HG03175 (cell line): ENCODE data around the gene MRTFB.
A peak's percentile ranks its signal among the peaks of the same experiment; 100 is the strongest.

Source experiments
- ATAC-seq: cut with Tn5 transposase; IDR thresholded peaks from one replicate; pipeline ENCODE4 v1.9.1; 2021; ENCODE audit warnings: mild to moderate bottlenecking, moderate library complexity; ENCODE audit not compliant: unreplicated experiment

MRTFB gene

DNA sequence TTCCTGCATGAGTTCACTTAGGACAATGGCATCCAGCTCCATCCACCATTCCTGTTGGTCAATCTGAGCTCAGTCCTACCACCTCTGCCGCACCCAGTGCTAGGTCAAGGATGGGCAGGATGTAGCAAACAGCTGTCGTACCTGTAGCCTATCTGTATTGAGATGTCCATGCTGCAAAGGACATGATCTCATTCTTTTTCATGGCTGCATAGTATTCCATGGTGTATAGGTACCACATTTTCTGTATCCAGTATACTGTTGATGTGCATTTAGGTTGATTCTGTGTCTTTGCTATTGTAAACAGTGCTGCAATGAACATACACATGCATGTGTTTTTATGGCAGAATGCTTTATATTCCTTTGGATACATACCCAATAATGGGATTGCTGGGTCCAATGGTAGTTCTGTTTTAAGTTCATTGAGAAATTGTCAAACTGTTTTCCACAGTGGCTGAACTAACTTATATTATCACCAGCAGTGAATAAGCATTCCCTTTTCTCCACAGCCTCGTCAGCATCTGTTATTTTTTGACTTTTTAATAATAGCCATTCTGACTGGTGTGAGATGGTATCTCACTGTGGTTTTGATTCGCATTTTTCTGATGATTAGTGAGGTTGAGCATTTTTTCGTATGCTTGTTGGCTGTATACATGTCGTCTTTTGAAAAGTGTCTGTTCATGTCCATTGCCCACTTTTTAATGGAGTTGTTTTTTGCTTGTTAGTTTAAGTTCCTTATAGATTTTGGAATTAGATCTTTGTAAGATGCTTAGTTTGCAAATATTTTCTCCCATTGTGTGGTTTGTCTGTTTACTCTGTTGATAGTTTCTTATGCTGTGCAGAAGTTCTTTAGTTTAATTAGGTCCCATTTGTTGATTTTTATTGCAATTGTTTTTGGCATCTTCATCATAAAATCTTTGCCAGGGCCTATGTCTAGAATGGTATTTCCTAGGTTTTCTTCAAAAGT, 7.2 kb upstream of the MRTFB start:
- ATAC-seq, result no peak

DNA sequence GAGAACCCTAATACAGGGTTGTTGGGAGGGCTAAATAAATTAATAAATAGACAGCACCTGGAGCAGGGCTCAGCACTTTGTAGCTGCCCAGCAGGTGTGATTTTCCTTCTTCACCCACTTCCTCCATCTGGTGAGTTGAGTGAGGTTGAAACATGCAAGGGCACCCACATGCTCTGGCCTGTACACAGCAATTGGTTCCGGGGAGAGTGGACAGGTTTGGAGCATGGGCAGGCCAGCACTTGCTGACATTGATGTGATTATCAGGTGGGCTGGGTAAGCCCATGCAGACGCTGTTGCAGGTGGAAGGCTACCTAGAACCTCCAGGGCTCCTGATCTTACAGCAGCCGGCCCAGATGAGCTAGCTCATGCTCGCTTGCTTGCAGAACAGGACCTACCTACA, 1.3 kb upstream of the MRTFB start:
- no peak for ATAC-seq

DNA sequence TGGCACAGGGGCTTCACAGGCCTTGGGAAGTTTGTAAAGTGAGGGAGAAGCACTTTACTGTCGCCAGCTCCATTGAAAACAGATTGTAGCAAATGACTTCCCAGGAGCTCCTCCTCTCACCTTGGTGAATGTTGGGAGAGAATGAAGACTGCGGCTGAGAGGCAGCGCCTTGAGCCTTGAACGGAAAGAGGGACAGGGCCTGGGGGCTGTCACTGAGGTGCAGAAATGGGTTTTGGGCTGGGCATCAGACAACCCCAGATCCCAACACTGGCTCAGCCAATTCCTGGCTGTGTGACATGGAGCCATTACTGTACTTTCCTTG, 603 bp upstream of the MRTFB start:
- peak; percentile 6 for ATAC-seq

DNA sequence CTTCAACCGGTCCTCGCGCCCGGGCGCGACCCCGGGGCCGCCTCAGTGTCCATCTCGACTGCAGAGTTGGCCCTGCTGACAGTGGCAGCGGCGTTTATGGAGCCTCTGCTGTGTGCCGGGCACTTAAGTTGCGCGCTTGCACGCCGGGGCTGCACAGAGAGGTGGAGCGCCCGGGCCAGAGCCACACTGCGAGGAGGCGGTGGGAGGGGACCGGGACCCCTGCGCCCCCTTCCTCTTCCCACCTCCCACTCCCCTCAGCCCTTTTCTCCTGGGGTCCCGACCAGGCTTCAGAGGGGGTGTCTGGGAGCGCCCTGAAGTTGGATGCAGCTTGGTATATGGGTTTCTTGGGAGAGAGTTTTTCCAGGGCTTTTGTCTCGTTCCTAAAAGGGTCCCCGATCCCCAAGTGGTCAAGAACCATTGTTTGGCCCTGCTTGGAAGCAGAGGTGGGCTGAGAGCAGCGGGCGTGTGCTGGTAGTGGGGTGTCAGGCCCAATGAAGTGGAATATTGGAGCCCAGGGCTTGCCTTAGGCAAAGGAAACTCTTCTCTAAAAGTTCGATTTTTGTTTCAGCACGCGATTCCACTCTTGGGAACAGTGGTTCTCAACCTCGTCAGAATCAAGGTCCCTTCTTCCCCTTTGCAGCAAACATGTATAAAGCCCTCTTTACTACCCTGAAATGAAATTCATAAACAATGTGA, 605 bp downstream of the MRTFB start:
- no peak for ATAC-seq

DNA sequence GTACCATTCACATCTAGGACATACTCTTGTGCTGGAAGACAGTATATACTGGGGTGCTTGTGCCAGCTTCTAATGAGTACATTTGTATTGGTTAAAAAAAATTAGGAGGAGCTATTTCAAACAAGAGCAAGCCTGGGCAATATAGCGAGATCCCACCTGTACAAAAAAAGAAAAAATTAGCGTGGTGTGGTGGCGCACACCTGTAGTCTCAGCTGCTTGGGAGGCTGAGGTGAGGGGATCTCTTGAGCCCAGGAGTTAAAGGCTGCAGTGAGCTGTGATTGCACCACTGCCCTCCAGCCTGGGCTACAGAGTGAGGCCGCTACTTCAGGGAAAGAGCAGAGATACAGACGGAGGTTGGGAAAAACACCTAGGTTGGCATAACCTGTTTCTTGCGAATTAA, 1.2 kb downstream of the MRTFB start:
- no peak for ATAC-seq

DNA sequence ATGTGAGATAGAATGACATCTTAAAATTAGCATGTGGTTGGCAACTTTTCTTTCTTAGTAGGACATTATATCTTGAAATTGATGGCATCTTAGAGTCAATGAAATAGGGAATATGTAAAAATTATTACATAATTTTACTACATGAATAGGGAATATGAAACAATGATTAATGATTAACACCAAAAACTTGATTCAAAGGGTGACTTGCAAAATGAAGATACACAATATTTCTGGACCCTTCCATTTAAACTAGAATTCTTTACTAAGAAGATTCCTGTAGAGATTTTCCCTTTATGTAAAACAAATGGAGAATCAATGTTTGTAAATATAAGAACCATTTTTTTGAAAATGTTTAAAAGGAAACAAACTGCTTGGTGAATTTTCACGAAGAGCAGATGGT, 3.4 kb downstream of the MRTFB start:
- no peak for ATAC-seq

DNA sequence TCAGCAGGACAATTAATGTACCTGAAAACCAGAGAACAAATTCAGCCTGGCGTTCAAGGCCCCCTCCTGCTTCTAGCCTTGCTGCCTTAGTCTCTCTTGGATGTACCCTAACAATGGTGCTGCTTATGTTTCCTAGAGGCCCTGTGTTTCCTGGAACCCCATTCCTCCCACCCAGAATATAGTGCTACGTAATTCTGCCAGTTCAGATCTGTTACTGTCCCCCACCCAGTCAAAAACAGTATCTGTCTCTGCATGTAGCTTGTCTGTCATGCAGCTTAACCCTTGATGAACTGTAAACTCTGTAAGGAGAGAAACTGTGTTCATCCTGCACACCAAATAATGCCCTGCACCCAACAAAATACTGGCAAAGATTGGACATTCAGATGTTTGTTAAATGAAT, 6.8 kb downstream of the MRTFB start:
- ATAC-seq, result no peak

DNA sequence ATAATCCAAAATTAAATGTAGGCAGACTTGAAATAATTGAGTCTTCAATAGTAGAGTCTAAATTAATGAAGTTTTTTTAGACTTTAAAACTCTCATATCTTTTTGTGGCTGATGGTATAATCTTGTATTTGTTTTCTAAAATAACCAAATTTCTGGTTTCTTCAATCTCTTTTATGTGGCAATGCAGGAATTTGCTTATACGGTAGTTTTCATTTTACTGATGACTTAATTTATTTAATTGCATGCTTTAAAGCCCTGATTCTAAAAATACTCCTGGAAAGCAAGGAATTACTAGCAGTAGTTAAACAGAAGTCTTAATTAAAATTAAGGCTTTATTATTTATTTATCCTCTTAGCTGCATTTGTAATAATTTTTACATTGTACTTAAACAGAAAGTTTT, 15.4 kb downstream of the MRTFB start:
- ATAC-seq, result no peak

DNA sequence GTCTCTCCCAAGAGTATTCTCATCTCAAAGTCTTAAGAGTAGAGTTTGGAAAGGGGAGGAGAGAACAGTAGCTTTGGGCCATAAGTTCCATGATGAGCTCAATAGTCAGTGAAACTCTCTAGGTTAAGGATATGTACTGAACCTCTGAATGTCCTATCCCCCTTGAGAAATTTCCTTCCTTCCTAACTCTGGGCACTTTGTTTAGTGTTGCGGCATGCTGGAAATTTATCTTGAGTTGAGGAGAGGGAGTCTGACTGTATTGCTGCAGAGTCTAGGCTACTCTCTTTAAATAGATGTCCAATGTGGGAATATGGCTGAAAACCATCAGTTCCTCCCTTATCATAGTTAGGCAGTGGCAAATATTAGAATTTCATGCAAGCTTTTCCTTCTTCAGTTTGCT, 16.1 kb downstream of the MRTFB start:
- ATAC-seq, result no peak

DNA sequence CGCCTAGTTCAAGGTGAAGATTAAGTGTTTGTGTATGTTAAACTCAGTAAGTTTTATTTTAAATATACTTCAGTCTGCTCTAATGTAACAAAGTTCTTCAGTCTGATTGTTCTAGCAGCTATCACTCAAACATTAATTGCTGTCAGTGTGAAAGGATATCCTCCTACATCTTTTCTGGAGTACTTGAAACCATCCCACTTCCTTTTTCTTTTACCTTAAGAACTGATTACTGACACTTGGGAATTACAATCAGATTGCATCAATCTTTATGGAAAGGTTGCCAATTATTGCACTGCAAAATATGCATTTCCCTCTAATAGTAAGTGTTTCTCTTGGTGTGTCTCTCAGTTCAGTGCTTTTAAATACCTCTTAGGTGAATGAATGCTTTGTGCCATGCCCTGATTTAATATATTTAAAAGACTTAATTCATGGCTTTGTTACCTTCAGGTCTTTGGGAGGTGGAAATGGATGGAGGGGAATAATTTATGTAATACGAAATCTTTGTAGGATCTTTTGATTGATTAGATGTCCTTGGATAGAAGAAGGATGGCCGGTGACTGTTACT, 16.6 kb downstream of the MRTFB start:
- ATAC-seq, result no peak

DNA sequence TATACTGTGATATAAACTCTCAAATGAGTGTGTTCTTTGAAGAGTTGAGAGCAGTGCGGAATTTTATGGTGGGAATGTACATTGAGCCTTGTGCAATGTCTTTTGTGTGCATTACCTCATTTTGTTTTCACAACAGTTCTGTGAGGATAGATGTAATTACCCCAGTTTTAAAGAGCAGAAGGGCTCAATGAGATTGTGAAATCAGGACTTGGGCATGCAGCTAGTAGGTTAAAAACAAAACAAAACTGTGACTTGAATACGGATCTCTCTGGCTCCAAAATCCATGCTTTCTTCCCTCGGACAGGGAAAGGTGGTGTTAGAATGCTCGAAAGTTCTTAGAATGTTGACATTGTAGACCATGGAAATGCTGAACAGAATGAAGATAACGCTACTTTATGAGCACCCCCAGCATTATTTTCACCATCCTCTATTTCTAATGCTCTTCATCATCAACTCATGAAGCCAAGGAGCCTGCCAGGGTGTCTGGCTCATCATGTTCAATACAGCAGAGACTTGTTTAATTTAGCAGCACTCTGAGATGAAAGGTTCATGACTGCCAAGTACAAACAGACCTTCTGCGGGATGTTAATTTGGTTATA, 17.1 kb downstream of the MRTFB start:
- no peak for ATAC-seq

DNA sequence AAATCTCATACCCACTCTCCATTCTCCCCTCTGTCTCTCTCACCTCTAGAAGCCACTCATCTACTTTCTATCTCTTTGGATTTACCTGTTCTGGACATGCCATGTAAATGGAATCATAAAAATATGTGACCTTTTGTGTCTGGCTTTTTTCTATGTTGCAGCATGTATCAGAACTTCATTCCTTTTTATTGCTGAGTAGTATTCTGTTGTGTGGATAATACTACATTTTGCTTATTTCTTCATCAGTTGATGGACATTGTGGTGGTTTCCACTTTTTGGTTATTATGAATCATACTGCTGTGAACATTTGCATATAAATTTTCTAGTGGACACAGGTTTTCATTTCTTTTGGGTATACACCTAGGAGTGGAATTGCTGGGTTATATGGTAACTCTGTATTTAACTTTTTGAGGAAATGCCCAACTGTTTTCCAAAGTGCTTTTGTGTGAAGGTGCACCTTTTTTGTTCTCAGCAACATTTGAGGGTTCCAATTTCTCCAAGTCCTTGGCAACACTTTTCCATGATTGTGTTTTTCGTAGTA, 18.2 kb downstream of the MRTFB start:
- ATAC-seq, result no peak

DNA sequence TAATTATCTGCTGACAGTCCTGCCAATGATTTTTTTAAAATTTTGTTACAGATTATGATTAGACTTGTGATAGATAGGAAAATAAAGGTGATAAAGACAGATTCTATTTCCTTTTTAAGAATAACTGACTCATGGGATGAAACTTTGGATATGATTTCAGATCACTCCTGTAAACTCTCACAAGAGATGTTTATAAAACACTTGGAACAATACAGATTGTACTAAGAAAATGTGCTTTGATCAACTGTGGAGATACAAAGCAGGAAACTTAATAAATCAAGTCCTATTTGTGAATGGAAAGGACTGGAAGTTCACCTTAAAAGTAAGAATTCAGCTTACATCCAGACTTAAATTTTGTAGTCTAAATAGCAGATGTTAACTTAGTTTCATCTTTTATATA, 21.4 kb downstream of the MRTFB start:
- no peak for ATAC-seq

DNA sequence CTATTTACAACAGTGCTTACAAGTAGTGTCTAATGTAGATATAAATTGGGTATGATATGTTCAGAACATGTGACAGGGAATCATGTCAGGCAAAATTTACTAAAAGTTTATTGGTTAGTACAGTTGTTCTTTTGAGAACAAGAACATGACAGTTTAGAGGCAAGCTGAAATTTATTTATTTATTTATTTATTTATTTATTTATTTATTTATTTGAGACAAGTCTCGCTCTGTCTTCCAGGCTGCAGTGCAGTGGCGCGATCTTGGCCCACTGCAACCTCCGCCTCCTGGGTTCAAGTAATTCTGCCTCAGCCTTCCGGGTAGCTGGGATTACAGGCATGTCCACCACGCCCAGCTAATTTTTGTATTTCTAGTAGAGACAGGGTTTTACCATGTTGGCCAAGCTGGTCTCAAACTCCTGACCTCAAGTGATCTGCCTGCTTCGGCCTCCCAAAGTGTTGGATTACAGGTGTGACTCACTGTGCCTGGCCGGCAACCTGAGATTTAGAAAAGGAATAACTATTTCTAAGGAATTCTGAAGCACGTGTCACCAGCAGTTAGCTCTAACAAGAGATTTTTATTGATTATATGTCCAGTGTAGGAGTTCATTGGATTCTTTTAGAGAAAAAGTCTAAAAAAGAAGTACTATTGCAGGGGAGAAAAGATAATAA, 24.9 kb downstream of the MRTFB start:
- ATAC-seq, result no peak

DNA sequence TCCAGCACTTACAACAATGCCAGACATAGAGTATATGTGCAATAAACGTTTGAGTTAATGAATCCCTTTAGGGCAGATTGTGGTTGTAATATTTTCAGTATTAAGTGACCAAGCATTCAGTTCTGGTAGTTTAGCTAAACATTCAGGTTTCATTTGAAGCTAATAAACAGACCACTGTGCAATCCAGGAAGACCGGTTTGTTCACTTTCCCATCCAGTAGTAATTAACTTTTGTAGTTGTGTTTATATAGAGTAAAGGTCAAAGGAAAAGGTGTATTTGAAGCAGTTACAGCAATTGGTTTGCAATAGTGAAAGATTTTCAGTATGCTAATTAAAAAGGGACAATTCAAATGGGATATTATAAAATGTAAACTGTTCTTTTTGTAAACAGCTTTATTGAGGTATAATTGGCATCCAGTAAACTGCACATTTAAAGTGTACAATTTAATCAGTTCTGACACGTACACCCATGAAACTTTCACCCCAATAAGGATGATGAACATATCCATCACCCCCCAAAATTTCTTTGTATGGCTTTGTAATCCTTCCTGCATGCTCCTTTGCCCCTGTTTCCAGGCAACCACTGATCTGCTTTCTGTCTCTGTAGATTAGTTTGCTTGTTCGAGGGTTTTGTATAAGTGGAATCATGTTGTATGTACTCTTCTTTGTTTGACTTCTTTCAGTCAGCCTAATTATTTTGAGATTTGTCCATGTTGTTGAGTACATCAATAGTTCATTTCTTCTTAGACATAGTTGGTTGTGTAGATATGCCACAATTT, 26.3 kb downstream of the MRTFB start:
- no peak for ATAC-seq

DNA sequence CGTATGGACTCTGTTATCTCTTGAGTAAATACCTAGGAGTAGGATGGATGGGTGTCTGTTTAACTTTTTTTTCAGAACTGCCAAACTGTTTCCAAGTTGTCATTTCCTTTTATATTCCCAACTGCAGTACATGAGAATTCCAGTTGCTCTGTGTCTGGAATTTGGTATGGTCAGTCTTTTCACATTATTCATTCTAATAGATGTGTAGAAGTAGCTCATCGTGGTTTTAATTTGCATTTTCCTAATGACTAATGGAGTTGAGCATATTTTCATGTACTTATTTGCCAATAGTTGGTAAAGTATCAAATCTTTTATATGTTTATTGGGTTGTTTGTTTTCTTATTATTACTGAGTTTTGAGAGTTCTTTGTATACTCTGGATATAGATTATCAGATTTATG, 27.0 kb downstream of the MRTFB start:
- no peak for ATAC-seq

DNA sequence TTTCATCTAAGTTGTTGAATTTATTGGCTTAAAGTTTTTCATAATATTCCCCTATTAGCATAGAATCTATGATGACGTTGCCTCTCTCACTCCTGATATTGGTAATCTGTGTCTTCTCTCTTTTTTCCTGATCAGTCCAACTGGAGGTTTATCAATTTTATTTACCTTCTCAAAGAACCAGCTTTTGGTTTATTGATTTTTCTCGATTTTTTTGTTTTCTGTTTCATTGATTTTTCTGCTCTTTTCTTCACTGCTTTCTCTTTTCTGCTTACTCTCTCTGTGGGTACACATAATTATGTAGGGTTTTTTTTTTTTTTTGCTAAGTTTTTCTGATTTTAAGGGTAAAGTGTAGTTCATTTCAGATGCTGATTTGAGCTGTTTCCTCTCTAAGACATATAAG, 29.7 kb downstream of the MRTFB start:
- no peak for ATAC-seq

DNA sequence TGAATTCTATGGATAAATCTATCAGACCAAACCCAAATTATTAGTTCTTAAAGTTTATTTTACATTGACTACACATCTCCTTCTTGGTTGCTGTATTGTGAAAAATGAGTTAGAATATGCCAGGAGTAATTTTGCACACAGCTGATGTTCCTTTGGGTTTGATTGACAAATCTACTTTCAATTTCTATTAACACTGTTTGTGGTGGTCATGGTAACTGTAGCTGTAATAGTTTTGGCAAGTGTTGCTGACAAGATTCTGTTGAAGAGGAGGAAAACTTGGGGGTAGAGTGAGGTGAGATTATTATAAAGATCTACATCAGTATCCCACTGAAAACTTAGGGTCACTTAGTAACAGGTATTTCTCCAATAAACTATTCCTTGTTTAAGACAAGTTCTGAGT, 30.3 kb downstream of the MRTFB start:
- ATAC-seq, result peak; percentile 85

DNA sequence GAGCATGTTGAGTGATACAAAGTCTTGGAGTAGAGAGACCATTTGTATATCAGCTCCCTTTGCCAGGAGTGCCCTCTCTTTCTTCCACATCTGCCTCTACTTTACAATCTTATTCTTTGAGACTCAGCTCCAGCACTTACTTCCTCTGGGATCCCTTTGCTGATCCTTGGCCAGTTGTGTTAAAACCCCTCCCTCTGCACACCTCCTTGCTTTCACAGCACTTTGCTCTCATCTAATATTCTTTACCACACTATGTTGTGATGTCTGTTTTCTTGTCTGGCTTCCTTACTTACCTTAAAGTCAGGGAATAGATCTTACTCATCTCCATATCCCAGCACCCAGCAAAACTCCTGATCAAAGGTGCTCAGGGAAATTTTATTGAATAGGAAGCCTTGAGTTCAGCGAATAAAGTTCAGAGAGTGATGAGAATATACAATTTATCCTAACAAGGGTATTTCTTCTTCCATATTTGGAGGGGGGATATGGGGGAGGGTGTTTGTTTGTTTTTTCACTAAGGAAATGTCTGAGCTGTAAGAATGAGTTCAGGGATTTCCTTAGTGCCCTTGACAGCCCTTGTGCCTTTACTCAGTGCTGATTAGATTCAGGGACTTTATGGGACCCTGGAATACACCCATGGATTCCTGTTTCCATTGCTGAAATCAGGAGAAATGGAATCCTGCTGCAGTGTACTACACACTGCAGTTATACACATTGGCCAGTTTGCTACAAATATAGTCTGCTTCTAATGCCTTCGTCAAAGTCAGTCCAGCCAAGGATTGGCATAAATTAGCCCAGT, 32.0 kb downstream of the MRTFB start:
- no peak for ATAC-seq
